A549 (cell line): ENCODE measurements around the gene LRRC40.

Source experiments
- EP300 ChIP-seq, 2 experiments: fragments of >200 bp; sonication (Bioruptor Twin); formaldehyde crosslinking; IDR thresholded peaks; 2 replicates in 1 of 2; 3 replicates in 1 of 2; pipeline ENCODE4 v1.6.1; 2016 to 2017
- FOSL2 ChIP-seq, 2 experiments: fragments of 450-650 bp in 1 of 2; fragments of >200 bp in 1 of 2; sonication (Bioruptor Twin) in 1 of 2; formaldehyde crosslinking; IDR thresholded peaks; 2 replicates each; pipeline versions ENCODE4 v1.5.0 to v1.6.1; 2016 to 2020; ENCODE audit warnings: mild to moderate bottlenecking in 1 of 2, moderate library complexity in 1 of 2
- REST ChIP-seq: fragments of 200-600 bp; sonication (generic); IDR thresholded peaks from 2 replicates; pipeline ENCODE4 v1.6.1; 2016; ENCODE audit warnings: antibody characterized with exemption, mild to moderate bottlenecking, moderate library complexity
- TF ChIP-seq, protein P1 (sequence below): fragments of 450-650 bp; IDR thresholded peaks from 2 replicates; pipeline ENCODE4 v1.6.1; 2014; ENCODE audit warnings: antibody characterized with exemption

DNA sequence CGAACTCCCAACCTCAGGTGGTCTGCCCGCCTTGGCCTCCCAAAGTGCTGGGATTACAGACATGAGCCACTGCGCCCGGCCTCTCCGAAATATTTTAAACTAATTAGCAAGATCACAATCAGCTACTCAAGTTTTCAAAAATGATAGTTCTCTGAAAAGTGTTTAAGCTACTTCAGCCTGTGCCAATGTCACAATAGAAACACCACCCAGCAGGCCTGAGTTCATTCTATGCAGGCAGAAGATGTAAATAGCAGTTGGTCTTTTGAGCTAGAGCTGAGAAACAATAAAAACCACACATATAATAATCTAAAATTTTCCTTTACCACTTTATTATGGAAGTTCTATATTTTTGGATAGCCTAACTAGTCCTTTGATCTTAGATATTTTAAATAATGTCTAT is 96.1 kb downstream of the LRRC40 start:
- TF ChIP-seq REST: no peak
- no peak for TF ChIP-seq FOSL2 (IDR thresholded peaks at IDR 0.05)
- TF ChIP-seq FOSL2 (CRISPR knock-in tag; IDR thresholded peaks at IDR 0.05): no peak
- TF ChIP-seq, protein P1, sequence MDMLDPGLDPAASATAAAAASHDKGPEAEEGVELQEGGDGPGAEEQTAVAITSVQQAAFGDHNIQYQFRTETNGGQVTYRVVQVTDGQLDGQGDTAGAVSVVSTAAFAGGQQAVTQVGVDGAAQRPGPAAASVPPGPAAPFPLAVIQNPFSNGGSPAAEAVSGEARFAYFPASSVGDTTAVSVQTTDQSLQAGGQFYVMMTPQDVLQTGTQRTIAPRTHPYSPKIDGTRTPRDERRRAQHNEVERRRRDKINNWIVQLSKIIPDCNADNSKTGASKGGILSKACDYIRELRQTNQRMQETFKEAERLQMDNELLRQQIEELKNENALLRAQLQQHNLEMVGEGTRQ: no peak
- TF ChIP-seq EP300 (IDR thresholded peaks at IDR 0.05): no peak
